Neural cell (in vitro differentiated cells): ENCODE results near the gene CISD2. TPM values are rescaled to one million over a fixed set of nuclear protein-coding genes. Genes with fewer than 3 reads are reported as not detected.

Source experiments
- H2AFZ ChIP-seq: fragments of 200-600, 300-800 bp; sonication (generic), shearing (Covaris generic); 2 replicates; pipeline ENCODE4 v1.6.0; 2014; ENCODE audit warnings: low read depth, mild to moderate bottlenecking, antibody characterized with exemption, low read length, moderate library complexity
- H3F3A ChIP-seq: fragments of 200-600 bp; shearing (Covaris generic); 2 replicates; pipeline ENCODE4 v1.6.1; 2016; ENCODE audit warnings: mild to moderate bottlenecking, moderate library complexity, mixed read lengths, antibody characterized with exemption, low read length; ENCODE audit not compliant: insufficient read depth, poor library complexity, severe bottlenecking
- H3K27ac ChIP-seq: fragments of 200-600, 300-800 bp; sonication (generic), shearing (Covaris generic); 2 replicates; pipeline ENCODE4 v1.5.1; 2014; ENCODE audit warnings: mild to moderate bottlenecking, low read length, moderate library complexity
- H3K27me3 ChIP-seq: fragments of 300-800, 200-600 bp; sonication (generic), shearing (Covaris generic); 2 replicates; pipeline ENCODE4 v1.6.0; 2014; ENCODE audit warnings: mild to moderate bottlenecking, low read depth, low read length, moderate library complexity; ENCODE audit not compliant: insufficient read depth
- H3K36me3 ChIP-seq: fragments of 300-800, 200-600 bp; sonication (generic), shearing (Covaris generic); 2 replicates; pipeline ENCODE4 v1.5.1; 2014; ENCODE audit warnings: mild to moderate bottlenecking, antibody characterized with exemption, low read length, moderate library complexity; ENCODE audit not compliant: insufficient read depth
- H3K4me2 ChIP-seq: fragments of 300-800, 200-600 bp; sonication (generic), shearing (Covaris generic); 2 replicates; pipeline ENCODE4 v1.6.0; 2014; ENCODE audit warnings: mild to moderate bottlenecking, low read length
- H3K4me3 ChIP-seq: fragments of 300-800, 200-600 bp; sonication (generic), shearing (Covaris generic); 2 replicates; pipeline ENCODE4 v1.5.1; 2014; ENCODE audit warnings: mild to moderate bottlenecking, low read length, moderate library complexity
- H3K79me2 ChIP-seq: fragments of 200-600 bp; shearing (Covaris generic); replicated peaks from 2 replicates; pipeline ENCODE4 v1.6.0; 2014; ENCODE audit warnings: mild to moderate bottlenecking, low read length, moderate library complexity; ENCODE audit not compliant: insufficient read depth
- H3K9ac ChIP-seq: fragments of 300-800, 200-600 bp; sonication (generic), shearing (Covaris generic); 2 replicates; pipeline ENCODE4 v1.6.1; 2016; ENCODE audit warnings: mild to moderate bottlenecking, low read length, mixed read lengths
- H3K9me2 ChIP-seq: fragments of 200-600 bp; shearing (Covaris generic); 2 replicates; pipeline ENCODE4 v1.6.1; 2016; ENCODE audit warnings: mild to moderate bottlenecking, low read length, mixed read lengths; ENCODE audit not compliant: insufficient read depth
- H3K9me3 ChIP-seq: fragments of 200-600, 300-800 bp; sonication (generic), shearing (Covaris generic); 2 replicates; pipeline ENCODE4 v1.6.1; 2016; ENCODE audit warnings: mild to moderate bottlenecking, mixed run types, low read length, moderate library complexity, mixed read lengths
- H4K20me1 ChIP-seq: fragments of 200-600 bp; shearing (Covaris generic); 2 replicates; pipeline ENCODE4 v1.6.1; 2016; ENCODE audit warnings: mild to moderate bottlenecking, mixed run types; ENCODE audit not compliant: insufficient read depth
- CTCF ChIP-seq: fragments of 450-650 bp; IDR thresholded peaks from 2 replicates; pipeline ENCODE4 v1.5.1; 2014; ENCODE audit warnings: antibody characterized with exemption, mild to moderate bottlenecking, moderate library complexity; ENCODE audit not compliant: poor library complexity, severe bottlenecking
- EP300 ChIP-seq: fragments of 450-650 bp; conservative IDR thresholded peaks from 2 replicates; pipeline ENCODE4 v1.6.1; 2014; ENCODE audit warnings: antibody characterized with exemption, mild to moderate bottlenecking, moderate library complexity; ENCODE audit not compliant: poor library complexity, severe bottlenecking
- EZH2 ChIP-seq: fragments of 200-600, 300-800 bp; shearing (Covaris generic), sonication (generic); IDR thresholded peaks from 2 replicates; pipeline ENCODE4 v1.6.1; 2014; ENCODE audit warnings: antibody characterized with exemption, low read length, borderline replicate concordance, mild to moderate bottlenecking; ENCODE audit not compliant: insufficient read depth, poor library complexity, severe bottlenecking
- MXI1 ChIP-seq: fragments of 450-650 bp; conservative IDR thresholded peaks from 2 replicates; pipeline ENCODE4 v1.6.1; 2014; ENCODE audit warnings: antibody characterized with exemption, mild to moderate bottlenecking; ENCODE audit not compliant: poor library complexity, severe bottlenecking
- POLR2AphosphoS5 ChIP-seq: IDR thresholded peaks from 2 replicates; pipeline ENCODE4 v1.6.1; 2012
- RAD21 ChIP-seq: fragments of 450-650 bp; conservative IDR thresholded peaks from 2 replicates; pipeline ENCODE4 v1.6.1; 2014; ENCODE audit warnings: antibody characterized with exemption, mild to moderate bottlenecking, moderate library complexity
- REST ChIP-seq: IDR thresholded peaks from 2 replicates; pipeline ENCODE4 v1.6.1; 2012; ENCODE audit warnings: borderline replicate concordance
- SMC3 ChIP-seq: fragments of 450-650 bp; conservative IDR thresholded peaks from 2 replicates; pipeline ENCODE4 v1.6.1; 2014; ENCODE audit warnings: antibody characterized with exemption, mild to moderate bottlenecking, moderate library complexity; ENCODE audit not compliant: poor library complexity
- TAF1 ChIP-seq: IDR thresholded peaks from 2 replicates; pipeline ENCODE4 v1.6.1; 2012; ENCODE audit warnings: low read depth
- polyA plus RNA-seq: library from polyadenylated mRNA; depleted of rRNA; stranded (reverse); fragments of >200 nt; gene quantifications from 2 replicates; pipeline ENCODE4 v1.2.3, GENCODE V29; 2014

Gene CISD2
- polyA plus RNA-seq, 1 donor from 2014 or later = 102 TPM

- Histone ChIP-seq H3K4me3 (peak within 1 kb of the TSS; percentile 90), H3K9me3 (no peaks in the 10 kb centered on the region), H3K9me2 (no peaks in the 10 kb centered on the region), H3K36me3 (no peaks in the 10 kb centered on the region), H3K9ac (peak within 1 kb of the TSS; percentile 100), H3F3A (peaks cover 12% of the 10 kb centered on the region), H2AFZ (peak within 1 kb of the TSS; percentile 96), H3K4me2 (peak within 1 kb of the TSS; percentile 75), H3K27me3 (no peaks in the 10 kb centered on the region), H4K20me1 (peaks cover 16% of the 10 kb centered on the region), H3K27ac (peak within 1 kb of the TSS; percentile 100), H3K79me2 (peaks cover 66% of the 10 kb centered on the region)
- TF ChIP-seq REST (peak; percentile 18), TAF1 (peak; percentile 97), SMC3 (peak; percentile 56), MXI1 (peak; percentile 84), EP300 (peak; percentile 87), POLR2AphosphoS5 (peak; percentile 91), EZH2 (no peak), CTCF (peak; percentile 25), RAD21 (peak; percentile 54)
Observed at GRCh38 chr4:102826890-102827673, 41.7 kb upstream of the CISD2 start, which contains the start of gene UBE2D3. TSS of gene UBE2D3 (minus strand) at chr4:102827551. CDS start at chr4:102826508, 1,043 bp downstream.

GRCh38 chr4:102827674-102828496, 40.9 kb upstream of the CISD2 start:
- Histone ChIP-seq H3F3A (peaks cover 12% of the 10 kb centered on the region), H3K4me2 (peak overlapping the region; percentile 75), H3K9me3 (no peaks in the 10 kb centered on the region), H3K27ac (peak overlapping the region; percentile 100), H4K20me1 (peaks cover 16% of the 10 kb centered on the region), H3K27me3 (no peaks in the 10 kb centered on the region), H2AFZ (peak overlapping the region; percentile 96), H3K9ac (peak overlapping the region; percentile 100), H3K9me2 (no peaks in the 10 kb centered on the region), H3K4me3 (peak overlapping the region; percentile 90), H3K79me2 (peaks cover 58% of the 10 kb centered on the region), H3K36me3 (no peaks in the 10 kb centered on the region)
- TF ChIP-seq REST (peak; percentile 94), EZH2 (no peak), EP300 (peak; percentile 3), TAF1 (peak; percentile 17), MXI1 (peak; percentile 96), SMC3 (peak; percentile 62), POLR2AphosphoS5 (peak; percentile 24), CTCF (peak; percentile 49), RAD21 (peak; percentile 58)
